ENCODE results near the gene SYNE1.

DNA sequence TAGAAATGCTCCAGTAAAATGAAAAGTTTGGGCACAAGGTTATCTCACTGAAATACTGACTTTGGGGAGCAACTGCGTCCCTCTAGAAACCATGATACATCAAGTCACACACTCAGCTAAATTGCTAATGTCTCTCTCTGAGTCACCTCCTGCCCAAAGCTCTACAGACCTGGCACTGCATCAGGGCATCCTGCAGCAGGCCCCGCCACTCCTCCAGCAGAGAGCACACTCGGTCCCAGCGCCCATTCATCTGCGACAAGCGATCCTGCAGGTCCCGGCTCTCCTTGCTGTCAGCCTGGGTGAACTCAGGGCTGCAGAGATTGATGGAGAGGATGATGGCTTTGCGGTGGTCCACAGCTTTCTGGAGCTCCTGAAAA lies 500.7 kb downstream of the SYNE1 start:
- TF ChIP-seq CTCF (IDR thresholded peaks at IDR 0.05): no peak
- no peak for TF ChIP-seq EP300 (IDR thresholded peaks at IDR 0.05)
- TF ChIP-seq POLR2AphosphoS5 (IDR thresholded peaks at IDR 0.05): no peak

All from upper lobe of left lung (tissue), 4 donors.